Activated CD4-positive, CD25-positive, alpha-beta regulatory T cell (primary cell): ENCODE measurements around the gene TBC1D2B.

Experiments used
- DNase-seq, 4 experiments: peaks; one replicate each; lab custom pipeline; 2025; lab: John Stamatoyannopoulos, UW

The TBC1D2B gene

GRCh38 chr15:78072080-78072892, 5.2 kb downstream of the TBC1D2B start:
- no peak for DNase-seq

GRCh38 chr15:78071383-78071782, 6.1 kb downstream of the TBC1D2B start:
- DNase-seq, result no peak

GRCh38 chr15:78070049-78070700, 7.3 kb downstream of the TBC1D2B start:
- DNase-seq, result peak in 2 of 4 experiments; percentile 10 to 12

- DNase-seq, result no peak
Observed at GRCh38 chr15:78069462-78070029, 8.0 kb downstream of the TBC1D2B start.

GRCh38 chr15:78069052-78069414, 8.5 kb downstream of the TBC1D2B start:
- no peak for DNase-seq

GRCh38 chr15:78067328-78068228, 9.9 kb downstream of the TBC1D2B start:
- DNase-seq, result no peak

DNA sequence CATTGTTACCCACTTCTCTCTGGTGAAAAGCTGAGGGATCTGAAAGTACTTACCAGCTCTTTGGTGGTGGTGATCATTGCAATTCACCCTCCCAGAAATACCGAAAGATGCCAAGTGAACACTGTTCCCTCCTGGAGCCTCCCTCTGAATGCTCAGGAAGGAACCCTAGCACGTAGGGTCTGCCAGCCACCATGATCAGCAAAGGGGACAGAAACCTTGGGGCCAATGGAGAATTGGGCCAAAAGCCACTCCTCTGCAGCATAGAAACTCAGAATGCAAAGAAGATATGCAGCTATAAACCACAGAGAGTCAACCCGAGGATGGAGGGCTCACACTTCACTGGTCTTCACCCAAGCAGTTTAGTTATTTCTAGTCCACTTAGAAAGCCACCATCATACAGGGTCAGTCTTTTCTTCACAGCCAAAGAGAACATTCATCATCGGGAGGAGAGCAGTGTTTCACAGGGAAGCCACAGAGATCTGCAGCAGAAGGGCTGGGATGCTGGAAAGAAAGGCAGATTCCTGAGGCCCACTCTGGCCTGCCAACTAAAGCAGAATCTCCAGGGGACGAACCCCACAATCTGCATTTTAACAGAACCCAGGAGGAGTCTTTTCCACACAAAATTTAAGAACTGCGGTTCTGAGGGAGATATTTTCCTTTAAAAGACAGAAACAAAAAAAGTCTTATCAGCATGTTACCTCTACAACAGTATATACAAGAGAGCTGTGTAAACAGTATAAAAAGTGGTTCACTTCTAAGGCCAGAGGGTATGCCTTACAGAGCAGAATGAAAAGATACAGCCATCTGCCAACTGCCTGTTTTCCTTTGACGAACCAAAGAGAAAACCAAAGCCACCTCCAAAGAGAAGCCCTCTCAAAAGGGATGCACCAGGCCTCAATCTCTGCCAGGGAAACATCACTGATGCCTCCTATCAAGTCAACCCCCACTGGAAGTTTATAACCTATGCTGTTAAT, 11.3 kb downstream of the TBC1D2B start:
- DNase-seq, result no peak

DNA sequence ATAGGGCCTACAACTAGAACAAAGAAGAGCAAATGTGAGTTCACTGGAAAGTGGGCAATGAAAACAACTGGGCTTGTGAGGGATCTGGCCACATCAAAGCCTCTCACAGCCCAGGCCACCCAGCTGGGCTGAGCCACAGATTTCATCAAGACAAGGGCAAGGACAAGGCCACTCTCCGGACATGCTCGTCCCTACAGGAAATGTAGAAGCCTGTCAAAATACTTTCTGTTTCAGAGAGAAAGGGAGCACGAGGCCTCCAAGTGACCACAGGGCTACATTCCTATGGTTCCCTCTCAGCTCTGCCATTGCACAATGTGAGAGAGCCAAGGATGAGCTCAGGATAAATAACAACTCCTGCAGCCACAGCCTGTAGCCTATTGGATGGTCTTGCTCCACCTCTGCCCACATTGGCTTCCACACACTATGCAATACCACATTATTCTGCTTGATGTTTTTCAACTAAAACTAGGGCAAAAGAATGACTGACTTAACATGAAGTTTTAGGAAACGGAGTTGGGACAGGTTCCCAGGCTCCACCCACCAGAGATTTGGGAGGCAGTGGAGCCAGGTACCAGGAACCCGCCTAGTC, 12.1 kb downstream of the TBC1D2B start:
- no peak for DNase-seq

- DNase-seq, result no peak
Observed at GRCh38 chr15:78064544-78064943, 13.0 kb downstream of the TBC1D2B start.

DNA sequence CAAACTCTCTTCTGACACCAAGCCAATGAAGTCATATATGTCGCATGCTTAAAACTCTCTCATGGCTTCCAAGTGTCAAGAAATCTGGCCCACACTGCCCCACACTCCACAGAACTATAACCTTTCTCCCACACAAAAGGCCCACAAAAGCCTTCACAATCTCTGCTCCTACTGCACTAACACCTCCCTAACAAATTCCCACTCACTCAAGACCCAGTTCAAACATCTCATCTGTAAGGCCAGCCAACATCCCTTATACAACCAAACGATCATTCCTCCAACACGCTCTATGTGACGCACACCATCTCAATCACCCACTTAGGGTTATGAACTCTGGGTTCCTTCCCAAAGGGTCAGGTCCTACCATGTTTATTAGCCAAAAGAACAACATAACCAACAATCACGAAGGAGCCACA, 13.5 kb downstream of the TBC1D2B start:
- DNase-seq, result no peak

DNA sequence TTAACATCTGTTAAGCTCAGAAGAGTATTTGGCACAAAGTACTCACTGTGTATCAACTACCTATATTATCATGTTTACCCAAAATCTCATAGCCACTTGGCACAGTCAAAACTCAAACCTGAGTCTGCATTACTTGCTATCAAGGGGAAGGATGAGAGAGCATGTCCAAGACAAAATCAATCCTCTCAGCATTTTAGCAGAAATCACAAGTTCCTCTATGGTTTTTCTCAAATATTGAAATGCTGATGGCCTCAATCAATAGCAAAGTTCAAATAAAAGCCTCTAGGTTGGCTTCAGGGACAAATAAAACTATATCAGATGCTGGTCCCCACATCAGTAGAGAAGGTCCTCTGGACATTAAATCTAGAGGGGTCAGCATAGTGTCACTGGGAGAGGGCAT, 14.3 kb downstream of the TBC1D2B start:
- no peak for DNase-seq

DNA sequence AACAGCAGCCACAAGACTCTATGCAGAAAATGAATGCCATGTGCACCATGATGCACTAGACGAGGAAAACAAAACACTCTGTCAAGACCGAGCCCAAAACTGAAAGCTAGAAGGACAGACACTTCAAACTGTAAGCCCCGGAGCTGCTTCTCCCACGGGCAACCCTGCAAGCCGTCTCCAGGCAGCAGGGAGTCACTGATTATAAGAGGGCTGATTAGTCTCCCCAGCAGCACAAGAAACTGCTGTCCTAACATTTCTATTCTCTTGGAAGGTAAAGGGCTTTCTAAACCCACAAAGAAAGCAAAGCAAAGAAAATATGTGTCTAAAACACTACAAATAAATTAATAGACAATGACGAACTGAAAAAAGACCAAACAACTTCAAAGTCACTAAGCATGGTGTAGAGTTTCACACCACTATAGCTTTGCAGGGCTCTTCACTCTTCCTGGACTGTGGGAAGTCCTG, 15.5 kb downstream of the TBC1D2B start:
- no peak for DNase-seq

DNA sequence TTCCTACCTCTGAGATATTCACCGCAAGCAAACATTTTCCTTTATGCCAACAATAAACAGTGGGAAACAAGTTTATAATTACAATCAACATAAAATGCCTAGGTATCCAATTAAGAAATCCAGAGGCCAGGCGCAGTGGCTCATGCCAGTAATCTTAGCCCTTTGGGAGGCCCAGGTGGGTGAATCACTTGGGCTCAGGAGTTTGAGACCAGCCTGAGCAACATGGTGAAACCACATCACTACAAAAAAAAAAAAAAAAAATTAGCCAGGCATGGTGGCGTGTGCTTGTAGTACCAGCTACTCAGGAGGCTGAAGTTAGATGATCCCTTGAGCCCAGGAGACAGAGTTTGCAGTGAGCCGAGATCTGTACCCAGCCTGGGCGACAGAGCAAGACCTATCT, 17.3 kb downstream of the TBC1D2B start:
- no peak for DNase-seq

- no peak for DNase-seq
Observed at GRCh38 chr15:78059110-78059839, 18.2 kb downstream of the TBC1D2B start.

DNA sequence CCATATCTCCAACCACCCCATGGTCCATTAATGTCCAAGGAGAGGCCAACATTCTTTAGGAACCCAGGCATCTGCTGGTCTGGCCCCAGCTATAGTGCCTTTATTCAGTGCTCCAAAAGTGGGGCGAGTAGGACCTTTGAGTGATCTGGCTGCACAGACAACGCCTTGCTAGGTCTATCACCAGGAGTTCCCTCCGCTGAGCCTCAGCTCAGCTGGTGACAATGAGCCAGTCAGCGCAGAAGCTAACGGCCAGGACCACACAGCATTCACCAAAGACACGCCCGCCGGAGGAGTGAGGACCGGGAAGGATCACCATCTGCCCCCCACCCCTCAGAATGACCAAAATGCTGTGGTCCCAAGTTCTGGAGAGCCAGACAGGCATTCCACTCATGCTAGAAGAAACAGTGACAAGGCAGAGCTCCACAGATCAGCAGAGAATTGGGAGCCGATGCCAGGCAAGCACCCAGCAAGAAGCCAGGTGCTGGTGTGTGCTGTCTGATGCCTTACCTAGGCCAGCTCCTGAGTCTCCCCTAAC, 19.0 kb downstream of the TBC1D2B start:
- no peak for DNase-seq

GRCh38 chr15:78057803-78058202, 19.7 kb downstream of the TBC1D2B start:
- DNase-seq, result no peak

DNA sequence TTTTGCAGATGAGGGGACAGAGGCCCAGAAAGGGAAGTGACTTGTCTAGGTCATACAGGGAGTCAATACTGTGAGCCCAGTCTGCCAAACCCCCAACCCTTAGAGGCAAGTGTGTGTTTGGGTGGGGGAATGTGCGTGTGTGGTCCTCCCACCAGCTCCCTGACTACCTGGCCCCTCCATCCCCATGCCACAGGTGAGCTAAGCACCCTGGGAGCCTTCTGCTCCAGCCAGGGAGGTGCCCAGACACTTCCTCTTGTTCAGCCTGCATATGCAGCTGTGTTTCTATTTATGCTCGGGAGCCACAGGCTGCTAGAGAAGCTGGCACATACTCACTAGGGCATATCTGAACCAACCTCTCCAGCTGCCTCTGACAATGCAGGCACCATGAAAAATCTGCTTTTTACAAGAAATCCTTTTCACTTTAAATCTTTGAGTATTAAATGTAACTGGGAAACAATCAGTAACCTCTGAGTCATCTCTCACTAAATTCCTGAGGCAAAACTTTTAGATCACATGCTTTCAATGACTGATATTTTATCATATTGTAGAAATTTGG, 20.7 kb downstream of the TBC1D2B start:
- no peak for DNase-seq

DNA sequence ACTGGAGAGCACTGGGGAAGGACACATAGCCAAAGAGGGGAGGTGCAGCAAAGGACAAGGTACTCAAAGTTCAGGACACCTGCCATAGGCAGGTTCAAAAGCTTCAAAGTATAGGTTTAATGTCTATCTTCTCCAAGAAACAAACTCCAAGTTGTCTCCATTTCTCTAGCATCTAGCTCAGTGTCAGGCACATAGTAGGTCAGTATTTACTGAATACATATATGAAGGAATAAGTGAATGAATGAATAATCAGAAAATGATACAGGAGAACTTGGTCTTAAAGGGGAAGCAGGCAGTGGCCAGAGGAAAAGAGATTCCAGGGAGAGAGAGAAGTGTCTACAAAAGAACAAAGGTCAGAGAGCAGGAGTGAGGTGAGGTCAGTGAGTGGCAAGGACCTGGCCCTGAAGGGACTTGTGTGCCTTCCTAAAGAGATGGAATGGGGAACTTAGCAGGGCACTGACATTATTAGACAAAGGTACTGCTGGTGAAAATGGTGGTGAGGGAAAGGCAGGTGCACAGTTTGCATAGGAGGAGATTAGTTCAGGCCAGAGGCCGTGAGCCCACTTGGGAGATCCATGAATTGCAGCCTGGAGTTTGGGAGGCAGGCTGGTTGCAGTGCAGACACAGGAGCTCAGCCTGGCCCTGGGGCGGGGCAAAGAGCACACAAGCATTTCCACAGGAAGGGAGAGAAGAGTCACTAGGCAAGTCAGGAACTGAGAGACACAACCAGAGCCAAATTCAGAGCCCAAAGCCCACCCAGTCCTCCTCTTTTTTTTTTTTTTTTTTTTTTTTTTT, 21.4 kb downstream of the TBC1D2B start:
- DNase-seq, result no peak
